DOHH2 (cell line): ENCODE data around the gene APOD.

Source experiments
- H3F3A ChIP-seq: fragments of 200-600 bp; sonication (generic), shearing (Covaris generic); 2 replicates; pipeline ENCODE4 v1.6.0; 2016; ENCODE audit warnings: antibody characterized with exemption, mild to moderate bottlenecking; ENCODE audit not compliant: control insufficient read depth, insufficient read depth
- H3K27ac ChIP-seq: fragments of 200-600 bp; sonication (generic); 2 replicates; pipeline ENCODE4 v1.5.1; 2014; ENCODE audit warnings: low read depth, mild to moderate bottlenecking, low read length, moderate library complexity
- H3K27me3 ChIP-seq: fragments of 200-600 bp; sonication (generic); 2 replicates; pipeline ENCODE4 v1.6.1; 2014; ENCODE audit warnings: mild to moderate bottlenecking, low read length, mixed read lengths; ENCODE audit not compliant: control insufficient read depth
- H3K36me3 ChIP-seq: fragments of 200-600 bp; sonication (generic); 2 replicates; pipeline ENCODE4 v1.6.1; 2014; ENCODE audit warnings: mild to moderate bottlenecking, low read length, moderate library complexity, mixed read lengths; ENCODE audit not compliant: control insufficient read depth
- H3K4me1 ChIP-seq: fragments of 200-600 bp; sonication (generic); 2 replicates; pipeline ENCODE4 v1.6.1; 2014; ENCODE audit warnings: mild to moderate bottlenecking, low read length, mixed read lengths; ENCODE audit not compliant: control insufficient read depth
- H3K4me2 ChIP-seq: fragments of 200-600 bp; sonication (generic); 2 replicates; pipeline ENCODE4 v1.6.0; 2014; ENCODE audit warnings: mild to moderate bottlenecking, low read length, moderate library complexity
- H3K4me3 ChIP-seq: fragments of 200-600 bp; sonication (generic); 2 replicates; pipeline ENCODE4 v1.5.1; 2014; ENCODE audit warnings: mild to moderate bottlenecking, low read length, mixed read lengths
- H3K79me2 ChIP-seq: fragments of 200-600 bp; sonication (generic); 2 replicates; pipeline ENCODE4 v1.6.1; 2014; ENCODE audit warnings: mild to moderate bottlenecking, low read length, mixed read lengths; ENCODE audit not compliant: control insufficient read depth
- H3K9me2 ChIP-seq: fragments of 200-600 bp; sonication (generic); replicated peaks from 2 replicates; pipeline ENCODE4 v1.6.1; 2014; ENCODE audit warnings: mild to moderate bottlenecking, low read length, mixed read lengths; ENCODE audit not compliant: control insufficient read depth
- H3K9me3 ChIP-seq: fragments of 200-600 bp; sonication (generic); 2 replicates; pipeline ENCODE4 v1.6.1; 2014; ENCODE audit warnings: antibody characterized with exemption, low read length, mixed read lengths; ENCODE audit not compliant: control insufficient read depth, insufficient read depth
- H4K20me1 ChIP-seq: fragments of 200-600 bp; sonication (generic); 2 replicates; pipeline ENCODE4 v1.6.0; 2014; ENCODE audit warnings: low read depth, mild to moderate bottlenecking, antibody characterized with exemption, low read length, moderate library complexity; ENCODE audit not compliant: control insufficient read depth, insufficient read depth
- CTCF ChIP-seq: fragments of 200-600 bp; sonication (generic); IDR thresholded peaks from one replicate; pipeline ENCODE4 v1.5.1; 2014; ENCODE audit warnings: antibody characterized with exemption, mild to moderate bottlenecking, low read depth, low read length; ENCODE audit not compliant: poor library complexity, severe bottlenecking
- EZH2phosphoT487 ChIP-seq: fragments of 200-600 bp; sonication (generic); IDR thresholded peaks from 2 replicates; pipeline ENCODE4 v1.6.1; 2017; ENCODE audit warnings: borderline replicate concordance, mild to moderate bottlenecking, antibody characterized with exemption, low read length, moderate library complexity, mixed read lengths

APOD gene

DNA sequence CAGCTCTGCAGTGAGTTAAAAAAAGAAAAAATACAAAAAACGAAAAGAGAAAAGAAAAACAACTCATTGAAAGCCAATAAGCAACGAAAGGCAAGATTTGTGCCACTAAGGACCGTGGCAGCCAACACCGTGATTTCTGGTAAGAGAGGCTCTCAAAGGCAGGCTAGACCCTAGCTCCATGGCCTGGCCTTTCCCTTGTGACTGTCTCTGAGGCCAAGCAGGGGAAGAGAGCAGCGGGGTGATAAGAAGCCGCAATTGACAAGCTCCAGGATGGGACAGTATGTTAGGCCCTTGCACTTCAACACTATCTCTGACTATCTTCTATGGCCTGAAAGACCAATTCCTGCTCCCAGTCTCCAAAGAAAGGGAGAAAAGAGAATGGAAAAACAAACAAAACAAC is 12.4 kb downstream of the APOD start:
- Histone ChIP-seq H3K36me3 (no peaks in the 10 kb centered on the region), H4K20me1 (no peaks in the 10 kb centered on the region), H3K4me1 (peaks cover 15% of the 10 kb centered on the region), H3K4me2 (no peak overlapping the region), H3K9me2 (no peaks in the 10 kb centered on the region), H3K4me3 (no peak overlapping the region), H3K9me3 (no peaks in the 10 kb centered on the region), H3K27ac (no peak overlapping the region), H3K27me3 (no peaks in the 10 kb centered on the region), H3K79me2 (no peaks in the 10 kb centered on the region), H3F3A (no peaks in the 10 kb centered on the region)
- TF ChIP-seq EZH2phosphoT487 = no peak
- TF ChIP-seq CTCF = no peak

- Histone ChIP-seq H3F3A (no peaks in the 10 kb centered on the region), H4K20me1 (no peaks in the 10 kb centered on the region), H3K4me1 (peaks cover 15% of the 10 kb centered on the region), H3K27me3 (no peaks in the 10 kb centered on the region), H3K79me2 (no peaks in the 10 kb centered on the region), H3K4me2 (no peak overlapping the region), H3K9me3 (no peaks in the 10 kb centered on the region), H3K9me2 (no peaks in the 10 kb centered on the region), H3K4me3 (no peak overlapping the region), H3K36me3 (no peaks in the 10 kb centered on the region), H3K27ac (no peak overlapping the region)
- no peak for TF ChIP-seq CTCF
- no peak for TF ChIP-seq EZH2phosphoT487
Observed at GRCh38 chr3:195570912-195571311, 12.8 kb downstream of the APOD start.

- Histone ChIP-seq H3F3A (no peaks in the 10 kb centered on the region), H3K9me3 (no peaks in the 10 kb centered on the region), H3K4me2 (no peak overlapping the region), H3K27me3 (no peaks in the 10 kb centered on the region), H3K9me2 (no peaks in the 10 kb centered on the region), H3K4me1 (peaks cover 15% of the 10 kb centered on the region), H3K27ac (no peak overlapping the region), H3K4me3 (no peak overlapping the region), H3K79me2 (no peaks in the 10 kb centered on the region), H4K20me1 (no peaks in the 10 kb centered on the region), H3K36me3 (no peaks in the 10 kb centered on the region)
- TF ChIP-seq CTCF (no peak), EZH2phosphoT487 (no peak)
Observed at GRCh38 chr3:195570344-195570743, 13.4 kb downstream of the APOD start.

- Histone ChIP-seq H3K79me2 (no peaks in the 10 kb centered on the region), H3F3A (no peaks in the 10 kb centered on the region), H3K9me3 (no peaks in the 10 kb centered on the region), H3K36me3 (no peaks in the 10 kb centered on the region), H4K20me1 (no peaks in the 10 kb centered on the region), H3K4me3 (no peak overlapping the region), H3K27me3 (no peaks in the 10 kb centered on the region), H3K27ac (no peak overlapping the region), H3K9me2 (no peaks in the 10 kb centered on the region), H3K4me1 (peaks cover 15% of the 10 kb centered on the region), H3K4me2 (no peak overlapping the region)
- TF ChIP-seq CTCF = no peak
- TF ChIP-seq EZH2phosphoT487 = no peak
Observed at GRCh38 chr3:195568630-195569029, 15.1 kb downstream of the APOD start.
